Measurements from ENCODE around the gene MLX.
"Not testable (repeated sequence)": the region's sequence is repeated elsewhere in the genome, so short reads cannot be mapped to it uniquely, and the experiment has no call there.

Gene MLX

GRCh38 chr17:42536372-42537155, 30.3 kb upstream of the MLX start:
- DNase-seq = peak; percentile 71

- DNase-seq = no peak
These were observed 29.6 kb upstream of the MLX start for GRCh38 chr17:42537156-42537805.

GRCh38 chr17:42537826-42538451, 29.0 kb upstream of the MLX start:
- no peak for DNase-seq

- DNase-seq = no peak
These were observed 28.4 kb upstream of the MLX start for GRCh38 chr17:42538482-42538881.

- DNase-seq = not testable (repeated sequence)
These were observed 26.3 kb upstream of the MLX start for GRCh38 chr17:42540558-42540957.

GRCh38 chr17:42541041-42541833, 25.7 kb upstream of the MLX start:
- DNase-seq = peak; percentile 22

- DNase-seq = no peak
These were observed 23.5 kb upstream of the MLX start for GRCh38 chr17:42543190-42544079.

GRCh38 chr17:42544874-42545283, 22.0 kb upstream of the MLX start:
- no peak for DNase-seq

- not testable (repeated sequence) for DNase-seq
These were observed 21.0 kb upstream of the MLX start for GRCh38 chr17:42545755-42546505.

- DNase-seq = no peak
These were observed 19.9 kb upstream of the MLX start for GRCh38 chr17:42547001-42547461.

- DNase-seq = no peak
These were observed 19.2 kb upstream of the MLX start for GRCh38 chr17:42547698-42548069.

- DNase-seq = peak; percentile 82
These were observed 18.6 kb upstream of the MLX start for GRCh38 chr17:42548070-42548837.

GRCh38 chr17:42548993-42549755, 17.7 kb upstream of the MLX start:
- DNase-seq = no peak

GRCh38 chr17:42552736-42553135, 14.2 kb upstream of the MLX start, which contains the start of gene HSD17B1:
TSS of gene HSD17B1 (plus strand) at chr17:42552923. CDS start at chr17:42552934, 11 bp downstream.
- DNase-seq = not testable (repeated sequence)

GRCh38 chr17:42553161-42553818, 13.6 kb upstream of the MLX start:
- no peak for DNase-seq

- DNase-seq = no peak
These were observed 13.0 kb upstream of the MLX start for GRCh38 chr17:42553866-42554249.

GRCh38 chr17:42554250-42555121, 12.4 kb upstream of the MLX start:
- peak; percentile 83 for DNase-seq

GRCh38 chr17:42555122-42555622, 11.7 kb upstream of the MLX start:
- no peak for DNase-seq

Data from CD4-positive, alpha-beta T cell treated with Interleukin-10 for 1 hour (primary cell).